Esophagus squamous epithelium (tissue), 4 donors: ENCODE results near the gene SRF.

Experiments
- CTCF ChIP-seq, 6 experiments: fragments of 450-650 bp in 4 of 6; fragments of 200-600 bp in 2 of 6; sonication (generic) in 2 of 6; IDR thresholded peaks; one replicate each; pipeline ENCODE4 v1.5.1; 2016 to 2019; ENCODE audit warnings: antibody characterized with exemption in 6 of 6, mild to moderate bottlenecking in 4 of 6, moderate library complexity in 4 of 6
- POLR2A ChIP-seq, 4 donors: fragments of 450-650 bp; IDR thresholded peaks; one replicate each; pipeline ENCODE4 v1.6.1; 2017; ENCODE audit warnings: antibody characterized with exemption in 4 of 4, mild to moderate bottlenecking in 4 of 4, moderate library complexity in 3 of 4

- TF ChIP-seq POLR2A (IDR thresholded peaks at IDR 0.05) (no peak), CTCF (IDR thresholded peaks at IDR 0.05) (no peak)
Observed at GRCh38 chr6:43170417-43170930, 595 bp upstream of the SRF start.
